H9 (cell line): ENCODE measurements around the gene TAGLN2. TPM values are rescaled to one million over a fixed set of nuclear protein-coding genes. Genes with fewer than 3 reads are reported as not detected.
A peak's percentile ranks its signal among the peaks of the same experiment; 100 is the strongest.

Experiments used
- DNase-seq: peaks from one replicate; pipeline ENCODE4 v3.0.0-alpha.2; 2017
- H2AFZ ChIP-seq: one replicate; pipeline ENCODE4 v1.6.1; 2013; ENCODE audit warnings: mild to moderate bottlenecking, low read length, control low read depth, moderate library complexity
- H2AK5ac ChIP-seq: 2 replicates; pipeline ENCODE4 v1.6.1; 2013; ENCODE audit warnings: low read length, control low read depth, mixed read lengths; ENCODE audit not compliant: insufficient read length
- H2BK120ac ChIP-seq: one replicate; pipeline ENCODE4 v1.6.1; 2013; ENCODE audit warnings: low read depth, mild to moderate bottlenecking, low read length, control low read depth, inconsistent platforms; ENCODE audit not compliant: poor library complexity, severe bottlenecking
- H2BK12ac ChIP-seq: 2 replicates; pipeline ENCODE4 v1.6.1; 2013; ENCODE audit warnings: low read length, control low read depth, mixed read lengths, low read depth; ENCODE audit not compliant: insufficient read length
- H2BK15ac ChIP-seq: 2 replicates; pipeline ENCODE4 v1.6.1; 2013; ENCODE audit warnings: low read depth, low read length, control low read depth
- H2BK20ac ChIP-seq: one replicate; pipeline ENCODE4 v1.6.1; 2013; ENCODE audit warnings: low read depth, mild to moderate bottlenecking, low read length, control low read depth, inconsistent platforms; ENCODE audit not compliant: poor library complexity, severe bottlenecking
- H2BK5ac ChIP-seq: 2 replicates; pipeline ENCODE4 v1.6.1; 2013; ENCODE audit warnings: low read length, control low read depth, mixed read lengths; ENCODE audit not compliant: insufficient read length
- H3K14ac ChIP-seq: 2 replicates; pipeline ENCODE4 v1.6.1; 2013; ENCODE audit warnings: low read length, control low read depth; ENCODE audit not compliant: insufficient read depth
- H3K18ac ChIP-seq: 2 replicates; pipeline ENCODE4 v1.6.1; 2013; ENCODE audit warnings: low read depth, mild to moderate bottlenecking, mixed read lengths, low read length, control low read depth; ENCODE audit not compliant: insufficient read length
- H3K23ac ChIP-seq: 2 replicates; pipeline ENCODE4 v1.6.1; 2013; ENCODE audit warnings: low read length, control low read depth, mixed read lengths, low read depth; ENCODE audit not compliant: insufficient read length
- H3K23me2 ChIP-seq: 2 replicates; pipeline ENCODE4 v1.6.1; 2013; ENCODE audit warnings: low read depth, mild to moderate bottlenecking, mixed read lengths, low read length, control low read depth; ENCODE audit not compliant: insufficient read length, poor library complexity, severe bottlenecking
- H3K27ac ChIP-seq: 2 replicates; pipeline ENCODE4 v1.5.1; 2013; ENCODE audit warnings: low read length, control low read depth, mixed read lengths, low read depth; ENCODE audit not compliant: insufficient read length
- H3K27me3 ChIP-seq: 2 replicates; pipeline ENCODE4 v1.6.1; 2013; ENCODE audit warnings: low read length, control low read depth, inconsistent platforms; ENCODE audit not compliant: insufficient read depth
- H3K4ac ChIP-seq: 2 replicates; pipeline ENCODE4 v1.6.1; 2013; ENCODE audit warnings: low read depth, mild to moderate bottlenecking, control low read depth, inconsistent platforms, low read length, moderate library complexity
- H3K4me1 ChIP-seq: 2 replicates; pipeline ENCODE4 v1.6.1; 2013; ENCODE audit warnings: low read length, control low read depth, inconsistent platforms; ENCODE audit not compliant: insufficient read depth
- H3K4me2 ChIP-seq: 2 replicates; pipeline ENCODE4 v1.6.1; 2013; ENCODE audit warnings: low read length, control low read depth, mixed read lengths; ENCODE audit not compliant: insufficient read length, insufficient read depth
- H3K56ac ChIP-seq: 2 replicates; pipeline ENCODE4 v1.6.1; 2013; ENCODE audit warnings: low read depth, mild to moderate bottlenecking, mixed read lengths, low read length, control low read depth; ENCODE audit not compliant: insufficient read length
- H3K79me1 ChIP-seq: 2 replicates; pipeline ENCODE4 v1.6.1; 2013; ENCODE audit warnings: low read depth, mild to moderate bottlenecking, moderate library complexity, low read length, control low read depth, inconsistent platforms; ENCODE audit not compliant: insufficient read depth, poor library complexity, severe bottlenecking
- H3K79me2 ChIP-seq: 2 replicates; pipeline ENCODE4 v1.6.1; 2013; ENCODE audit warnings: low read length, control low read depth, inconsistent platforms; ENCODE audit not compliant: insufficient read depth
- H3K9ac ChIP-seq: 2 replicates; pipeline ENCODE4 v1.6.1; 2013; ENCODE audit warnings: low read length, control low read depth, mixed read lengths; ENCODE audit not compliant: insufficient read length; ENCODE audit errors: extremely low read depth
- H3K9me3 ChIP-seq: one replicate; pipeline ENCODE4 v1.6.1; 2013; ENCODE audit warnings: low read depth, low read length, inconsistent platforms; ENCODE audit not compliant: control insufficient read depth
- H3T11ph ChIP-seq: one replicate; pipeline ENCODE4 v1.6.1; 2013; ENCODE audit warnings: mild to moderate bottlenecking, low read length, control low read depth, inconsistent platforms
- H4K20me1 ChIP-seq: one replicate; pipeline ENCODE4 v1.6.1; 2013; ENCODE audit not compliant: control insufficient read depth, insufficient read length, insufficient read depth
- H4K5ac ChIP-seq: 2 replicates; pipeline ENCODE4 v1.6.1; 2013; ENCODE audit warnings: low read depth, mild to moderate bottlenecking, mixed read lengths, low read length, control low read depth; ENCODE audit not compliant: insufficient read length
- H4K8ac ChIP-seq: replicated peaks from 2 replicates; pipeline ENCODE4 v1.6.1; 2013; ENCODE audit warnings: low read length, control low read depth, mixed read lengths, low read depth; ENCODE audit not compliant: insufficient read length
- H4K91ac ChIP-seq: 2 replicates; pipeline ENCODE4 v1.6.1; 2013; ENCODE audit warnings: low read depth, mild to moderate bottlenecking, moderate library complexity, mixed read lengths, low read length, control low read depth; ENCODE audit not compliant: insufficient read length
- H3K27ac Mint-ChIP-seq, 3 experiments: 2 replicates in 2 of 3; 3 replicates in 1 of 3; pipeline ENCODE4 v1.8.0; 2020 to 2021; ENCODE audit warnings: mixed read lengths in 3 of 3, mild to moderate bottlenecking in 1 of 3, moderate library complexity in 1 of 3
- H3K27me3 Mint-ChIP-seq: 2 replicates; pipeline ENCODE4 v1.8.0; 2021; ENCODE audit warnings: low read depth, mild to moderate bottlenecking, moderate library complexity, mixed read lengths
- H3K36me3 Mint-ChIP-seq, 3 experiments: 2 replicates in 2 of 3; 3 replicates in 1 of 3; pipeline ENCODE4 v1.8.0; 2020 to 2021; ENCODE audit warnings: low read depth in 3 of 3, mixed read lengths in 3 of 3; ENCODE audit not compliant: insufficient read depth in 1 of 3
- H3K4me1 Mint-ChIP-seq, 2 experiments: 2 replicates each; pipeline ENCODE4 v1.8.0; 2020; ENCODE audit warnings: mixed read lengths in 2 of 2
- H3K4me3 Mint-ChIP-seq, 2 experiments: 2 replicates in 1 of 2; 3 replicates in 1 of 2; pipeline ENCODE4 v1.8.0; 2020 to 2021; ENCODE audit warnings: mild to moderate bottlenecking in 2 of 2, mixed read lengths in 2 of 2, moderate library complexity in 1 of 2
- H3K9me3 Mint-ChIP-seq, 2 experiments: 2 replicates in 1 of 2; 3 replicates in 1 of 2; pipeline ENCODE4 v1.8.0; 2020; ENCODE audit warnings: mild to moderate bottlenecking in 2 of 2, mixed read lengths in 2 of 2, moderate library complexity in 1 of 2
- WGBS: extraction: QIAGEN DNeasy Blood & Tissue Kit; methylation state at CpG from one replicate; pipeline ENCODE4 v1.1.7; 2013; ENCODE audit warnings: missing lambda C conversion rate, low lambda C conversion rate, mixed read lengths; ENCODE audit not compliant: insufficient read length; ENCODE audit errors: extremely low coverage; 5-methylcytosine and 5-hydroxymethylcytosine counted together
- total RNA-seq: library from RNA; stranded (reverse); gene quantifications from 2 replicates; pipeline ENCODE4 v1.2.1, GENCODE V29; 2021
- TF ChIP-seq, protein P1 (sequence below): fragments of 200-600 bp; sonication (generic); conservative IDR thresholded peaks from 3 replicates; pipeline ENCODE4 v1.8.0; 2021; ENCODE audit warnings: antibody characterized with exemption, mild to moderate bottlenecking

The TAGLN2 gene
- total RNA-seq, 1 experiment from 2014 or later = 76.7 TPM

DNA sequence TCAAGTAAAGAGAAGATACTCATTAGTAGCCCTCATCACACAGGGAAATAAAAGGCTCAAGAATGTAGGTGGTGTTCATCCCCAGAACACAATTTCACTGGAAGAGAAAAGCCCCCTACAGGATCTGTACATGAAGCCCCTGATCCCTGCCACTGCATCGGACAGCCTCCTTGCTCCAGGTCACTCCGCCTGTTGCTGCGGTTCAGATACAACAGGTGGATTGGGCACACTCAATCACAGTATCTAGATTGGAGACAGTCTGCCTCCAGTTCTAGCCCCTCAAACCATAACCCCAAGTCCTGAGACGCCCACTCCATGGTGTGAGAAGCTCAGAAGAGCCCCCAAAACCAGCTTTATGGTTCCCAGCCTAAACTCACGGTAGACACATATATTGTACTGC, 27.6 kb upstream of the TAGLN2 start:
- no peak overlapping the region for H3K56ac ChIP-seq
- H3K4ac ChIP-seq = no peak overlapping the region
- no peak overlapping the region for H2AK5ac ChIP-seq
- no peak overlapping the region for H2BK5ac ChIP-seq
- H4K20me1 ChIP-seq = no peaks in the 10 kb centered on the region
- H3K14ac ChIP-seq = no peak overlapping the region
- H3K4me2 ChIP-seq = no peak overlapping the region
- no peak overlapping the region for H3K27ac ChIP-seq
- H3K9ac ChIP-seq = no peak overlapping the region
- TF ChIP-seq, protein P1, sequence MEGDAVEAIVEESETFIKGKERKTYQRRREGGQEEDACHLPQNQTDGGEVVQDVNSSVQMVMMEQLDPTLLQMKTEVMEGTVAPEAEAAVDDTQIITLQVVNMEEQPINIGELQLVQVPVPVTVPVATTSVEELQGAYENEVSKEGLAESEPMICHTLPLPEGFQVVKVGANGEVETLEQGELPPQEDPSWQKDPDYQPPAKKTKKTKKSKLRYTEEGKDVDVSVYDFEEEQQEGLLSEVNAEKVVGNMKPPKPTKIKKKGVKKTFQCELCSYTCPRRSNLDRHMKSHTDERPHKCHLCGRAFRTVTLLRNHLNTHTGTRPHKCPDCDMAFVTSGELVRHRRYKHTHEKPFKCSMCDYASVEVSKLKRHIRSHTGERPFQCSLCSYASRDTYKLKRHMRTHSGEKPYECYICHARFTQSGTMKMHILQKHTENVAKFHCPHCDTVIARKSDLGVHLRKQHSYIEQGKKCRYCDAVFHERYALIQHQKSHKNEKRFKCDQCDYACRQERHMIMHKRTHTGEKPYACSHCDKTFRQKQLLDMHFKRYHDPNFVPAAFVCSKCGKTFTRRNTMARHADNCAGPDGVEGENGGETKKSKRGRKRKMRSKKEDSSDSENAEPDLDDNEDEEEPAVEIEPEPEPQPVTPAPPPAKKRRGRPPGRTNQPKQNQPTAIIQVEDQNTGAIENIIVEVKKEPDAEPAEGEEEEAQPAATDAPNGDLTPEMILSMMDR = no peak
- H3K23me2 ChIP-seq = no peaks in the 10 kb centered on the region
- no peaks in the 10 kb centered on the region for H3K36me3 Mint-ChIP-seq
- no peak overlapping the region for H3T11ph ChIP-seq
- no peak overlapping the region for H2AFZ ChIP-seq
- H3K79me2 ChIP-seq = no peaks in the 10 kb centered on the region
- no peaks in the 10 kb centered on the region for H3K9me3 ChIP-seq
- no peak overlapping the region for H3K27ac Mint-ChIP-seq
- DNase-seq = peak; percentile 8
- H3K27me3 Mint-ChIP-seq = peaks cover 22% of the 10 kb centered on the region
- no peaks in the 10 kb centered on the region for H3K4me1 Mint-ChIP-seq
- no peaks in the 10 kb centered on the region for H3K4me1 ChIP-seq
- H4K91ac ChIP-seq = no peak overlapping the region
- H3K79me1 ChIP-seq = no peaks in the 10 kb centered on the region
- H3K23ac ChIP-seq = no peak overlapping the region
- H4K5ac ChIP-seq = no peak overlapping the region
- H2BK20ac ChIP-seq = no peak overlapping the region
- no peaks in the 10 kb centered on the region for H3K9me3 Mint-ChIP-seq
- H3K4me3 Mint-ChIP-seq = no peak overlapping the region
- H2BK15ac ChIP-seq = no peak overlapping the region
- no CpG with 5 or more reads among the region's 5 CpGs for WGBS
- H2BK12ac ChIP-seq = no peak overlapping the region
- H2BK120ac ChIP-seq = no peak overlapping the region
- H3K18ac ChIP-seq = no peak overlapping the region
- no peak overlapping the region for H4K8ac ChIP-seq
- H3K27me3 ChIP-seq = no peaks in the 10 kb centered on the region; the same call in 1 of the 2 replicates
